H1 (cell line): ENCODE measurements around the gene FASN. TPM values are rescaled to one million over a fixed set of nuclear protein-coding genes. Genes with fewer than 3 reads are reported as not detected.

Experiments
- ASH2L ChIP-seq: fragments of 200-600, 300-600 bp; sonication (generic); IDR thresholded peaks from one replicate; pipeline ENCODE4 v1.7.1; 2017; ENCODE audit warnings: low read length
- BRCA1 ChIP-seq: IDR thresholded peaks from 2 replicates; pipeline ENCODE4 v1.6.1; 2012; ENCODE audit warnings: low read depth, low read length, improper control_type of control experiment
- CBX5 ChIP-seq: fragments of 300-800, 300-1000 bp; sonication (generic); IDR thresholded peaks from 2 replicates; pipeline ENCODE4 v1.7.1; 2016; ENCODE audit warnings: antibody characterized with exemption, low read length, low read depth
- CHD1 ChIP-seq: IDR thresholded peaks from 2 replicates; pipeline ENCODE4 v1.6.1; 2012; ENCODE audit warnings: low read depth, low read length, improper control_type of control experiment
- EGR1 ChIP-seq: IDR thresholded peaks from 2 replicates; pipeline ENCODE4 v1.6.1; 2011; ENCODE audit warnings: low read depth, low read length, borderline replicate concordance
- EP300 ChIP-seq, 2 experiments: IDR thresholded peaks; 1 replicate in 1 of 2; 2 replicates in 1 of 2; pipeline ENCODE4 v1.6.1; 2011 to 2012; ENCODE audit warnings: low read depth in 2 of 2, low read length in 2 of 2, mild to moderate bottlenecking in 2 of 2, borderline replicate concordance in 1 of 2, inconsistent platforms in 1 of 2, moderate library complexity in 1 of 2
- EZH2 ChIP-seq: fragments of 200-600 bp; sonication (generic); IDR thresholded peaks from 2 replicates; pipeline ENCODE4 v1.7.1; 2012; ENCODE audit warnings: low read depth, mild to moderate bottlenecking, moderate library complexity, low read length, inconsistent platforms; ENCODE audit not compliant: severe bottlenecking
- KDM4A ChIP-seq: IDR thresholded peaks from one replicate; pipeline ENCODE4 v1.7.1; 2012; ENCODE audit warnings: low read depth, mild to moderate bottlenecking, moderate library complexity, low read length, inconsistent platforms; ENCODE audit not compliant: severe bottlenecking
- KDM5A ChIP-seq: fragments of 200-600 bp; IDR thresholded peaks from 2 replicates; pipeline ENCODE4 v1.7.1; 2012; ENCODE audit warnings: mild to moderate bottlenecking, low read length, inconsistent platforms, mixed read lengths
- PHF8 ChIP-seq: fragments of 200-600 bp; sonication (generic); conservative IDR thresholded peaks from 2 replicates; pipeline ENCODE4 v1.7.1; 2012; ENCODE audit warnings: low read depth, mild to moderate bottlenecking, inconsistent platforms, low read length, moderate library complexity
- POU5F1 ChIP-seq: IDR thresholded peaks from 2 replicates; pipeline ENCODE4 v1.6.1; 2011; ENCODE audit warnings: low read depth, mild to moderate bottlenecking, low read length, moderate library complexity
- RAD21 ChIP-seq, 2 experiments: IDR thresholded peaks in 1 of 2; conservative IDR thresholded peaks in 1 of 2; 2 replicates each; pipeline ENCODE4 v1.6.1; 2011; ENCODE audit warnings: low read depth in 2 of 2, low read length in 2 of 2, improper control_type of control experiment in 1 of 2, inconsistent platforms in 1 of 2, mild to moderate bottlenecking in 1 of 2, moderate library complexity in 1 of 2
- SAP30 ChIP-seq: fragments of 300-600 bp; sonication (generic); IDR thresholded peaks from 2 replicates; pipeline ENCODE4 v1.7.1; 2012; ENCODE audit warnings: low read length, moderate library complexity, mild to moderate bottlenecking, inconsistent platforms; ENCODE audit not compliant: insufficient read depth, insufficient replicate concordance
- SIN3A ChIP-seq, 2 experiments: IDR thresholded peaks in 1 of 2; conservative IDR thresholded peaks in 1 of 2; 2 replicates each; pipeline ENCODE4 v1.6.1; 2011 to 2012; ENCODE audit warnings: low read length in 2 of 2, improper control_type of control experiment in 1 of 2, low read depth in 1 of 2, mild to moderate bottlenecking in 1 of 2
- SP2 ChIP-seq: IDR thresholded peaks from 2 replicates; pipeline ENCODE4 v1.6.1; 2012; ENCODE audit warnings: mild to moderate bottlenecking, low read length, inconsistent platforms
- TCF12 ChIP-seq: IDR thresholded peaks from 2 replicates; pipeline ENCODE4 v1.6.1; 2011; ENCODE audit warnings: low read depth, mild to moderate bottlenecking, low read length
- polyA plus RNA-seq, 7 experiments: library from polyadenylated mRNA; depleted of rRNA in 3 of 7; stranded (reverse) in 5 of 7; unstranded in 2 of 7; fragments of >200 nt in 5 of 7; fragments of 200-250 nt in 2 of 7; gene quantifications; 1 replicate in 5 of 7; 2 replicates in 1 of 7; 4 replicates in 1 of 7; pipeline versions ENCODE4 v1.2.1 to v1.2.3, GENCODE V29; 2011 to 2013; ENCODE audit warnings: missing spikeins in 2 of 7, mixed read lengths in 2 of 7
- total RNA-seq: library from RNA; stranded (reverse); fragmentation: NEBNext Ultra II Directional; extraction: Animal tissue kit (Norgen Biotek cat#: 25700); gene quantifications from 2 replicates; pipeline ENCODE4 v1.2.1, GENCODE V29; 2021
- TF ChIP-seq, protein P1 (sequence below): IDR thresholded peaks from 2 replicates; pipeline ENCODE4 v1.6.1; 2012; ENCODE audit warnings: low read length, inconsistent platforms

FASN gene
- total and polyA plus RNA-seq, 2 of the 8 experiments (the other 6 are each of a cell fraction or from before 2014, with no cell fraction given), result 143 to 561 TPM

DNA sequence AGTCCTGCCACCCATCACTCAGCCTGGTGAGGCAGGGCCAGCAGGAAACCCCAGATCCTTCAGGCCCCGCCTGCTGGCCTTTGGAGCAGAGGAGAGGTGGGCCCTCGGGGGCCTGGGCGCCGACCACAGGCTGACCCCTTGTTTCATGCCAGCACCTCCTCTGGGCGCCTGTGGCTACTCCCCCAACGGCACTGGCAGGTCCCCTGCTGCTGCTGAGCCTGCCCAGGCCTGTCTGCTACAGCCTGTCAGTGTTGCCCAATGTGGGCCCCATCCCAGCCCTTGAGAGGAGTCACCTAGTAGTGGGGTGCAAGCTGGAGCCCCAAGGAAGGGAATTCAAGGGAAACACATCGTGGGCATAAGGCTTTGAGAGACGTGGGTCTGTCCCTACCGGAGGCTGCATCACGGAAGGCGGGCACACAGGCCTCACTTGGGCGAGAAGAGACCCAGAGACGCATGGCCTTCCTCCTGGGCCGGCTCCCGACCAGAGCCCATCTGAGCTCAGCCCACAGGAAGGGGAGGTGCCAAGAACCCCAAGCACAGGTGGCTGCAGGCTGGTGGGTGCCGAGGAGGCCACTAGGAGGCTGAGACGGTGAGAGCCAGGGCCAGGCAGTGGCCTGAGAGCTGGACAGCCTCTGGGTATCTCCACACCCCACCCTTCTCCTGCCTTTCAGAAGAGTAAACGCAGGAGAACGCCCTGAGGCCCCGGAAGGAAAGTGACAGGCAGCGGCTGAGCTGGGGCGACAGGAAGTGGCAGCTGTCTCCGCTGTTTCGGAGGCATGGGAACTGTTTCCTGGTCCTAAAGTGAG is 8.0 kb upstream of the FASN start (continued):
- TF ChIP-seq CHD1 (no peak), SAP30 (no peak), EP300 (IDR thresholded peaks at IDR 0.05; ENCODE audit: borderline replicate concordance in 1 of 2, low read depth in 2 of 2, low read length in 2 of 2) (no peak), TCF12 (no peak), PHF8 (no peak), CBX5 (no peak), EZH2 (no peak), SP2 (no peak), POU5F1 (no peak), KDM4A (no peak), BRCA1 (no peak), EGR1 (no peak), ASH2L (no peak), SIN3A (conservative IDR thresholded peaks at IDR 0.05 in 1 of 2, IDR thresholded peaks at IDR 0.05 in 1 of 2; ENCODE audit: low read depth in 1 of 2, low read length in 2 of 2) (peak in 1 of 2 experiments; percentile 32; a peak in 1 of 4 replicates), KDM5A (no peak), RAD21 (IDR thresholded peaks at IDR 0.05 in 1 of 2, conservative IDR thresholded peaks at IDR 0.05 in 1 of 2; ENCODE audit: low read depth in 2 of 2, low read length in 2 of 2) (peak; percentile 35 to 53)
- TF ChIP-seq, protein P1, sequence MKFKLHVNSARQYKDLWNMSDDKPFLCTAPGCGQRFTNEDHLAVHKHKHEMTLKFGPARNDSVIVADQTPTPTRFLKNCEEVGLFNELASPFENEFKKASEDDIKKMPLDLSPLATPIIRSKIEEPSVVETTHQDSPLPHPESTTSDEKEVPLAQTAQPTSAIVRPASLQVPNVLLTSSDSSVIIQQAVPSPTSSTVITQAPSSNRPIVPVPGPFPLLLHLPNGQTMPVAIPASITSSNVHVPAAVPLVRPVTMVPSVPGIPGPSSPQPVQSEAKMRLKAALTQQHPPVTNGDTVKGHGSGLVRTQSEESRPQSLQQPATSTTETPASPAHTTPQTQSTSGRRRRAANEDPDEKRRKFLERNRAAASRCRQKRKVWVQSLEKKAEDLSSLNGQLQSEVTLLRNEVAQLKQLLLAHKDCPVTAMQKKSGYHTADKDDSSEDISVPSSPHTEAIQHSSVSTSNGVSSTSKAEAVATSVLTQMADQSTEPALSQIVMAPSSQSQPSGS, result no peak
